K562 treated with DMSO at 1 percent for 24 hours (cell line): ENCODE data around the gene SLC25A44. TPM values are rescaled to one million over a fixed set of nuclear protein-coding genes. Genes with fewer than 3 reads are reported as not detected.

Source experiments
- total RNA-seq: library from RNA; unstranded; fragments of 300-600 nt; gene quantifications from 2 replicates; pipeline ENCODE4 v1.2.3, GENCODE V29; 2022; ENCODE audit warnings: low read depth; ENCODE audit not compliant: insufficient read depth

SLC25A44 gene
- 13.2 and 26.6 TPM in 2 replicates for total RNA-seq

GRCh38 chr1:156193488-156194299 is at the start of gene SLC25A44:
Gene SLC25A44 (plus strand): TSS chr1:156194104. CDS start chr1:156199848, 5,744 bp downstream.

GRCh38 chr1:156153362-156153761 is 40.5 kb upstream of the SLC25A44 start, which contains the start of gene SEMA4A:
Gene SEMA4A (plus strand): TSS chr1:156153585. CDS start chr1:156154579, 994 bp downstream.

GRCh38 chr1:156212833-156213643 is 19.1 kb downstream of the SLC25A44 start, which contains the start of gene PMF1:
Gene PMF1 (plus strand): TSS chr1:156213007. CDS start chr1:156213016, 9 bp downstream.

GRCh38 chr1:156241926-156242325 is 48.0 kb downstream of the SLC25A44 start, which contains the start of gene BGLAP:
Gene BGLAP (plus strand): TSS chr1:156242184. CDS start chr1:156242232, 48 bp downstream.

GRCh38 chr1:156247460-156248322 is 53.8 kb downstream of the SLC25A44 start, which contains the start of gene PAQR6:
Gene PAQR6 (minus strand): TSS chr1:156248056. CDS start chr1:156246731, 1,325 bp downstream.

Other genes starting within 250 kb of the SLC25A44 start
- gene ARHGEF2, start 215.6 kb upstream of the SLC25A44 start, total RNA-seq = 195 and 229 TPM in 2 replicates
- gene SSR2, start 173.2 kb upstream of the SLC25A44 start, total RNA-seq = 297 and 307 TPM in 2 replicates
- gene UBQLN4, start 140.3 kb upstream of the SLC25A44 start, total RNA-seq = 50.3 and 55.1 TPM in 2 replicates
- gene LAMTOR2, start 139.3 kb upstream of the SLC25A44 start, total RNA-seq = 99.4 and 118 TPM in 2 replicates
- gene RAB25, start 132.9 kb upstream of the SLC25A44 start, total RNA-seq = 1.3 TPM in 1 of 2 replicates, not detected in the other
- gene MEX3A, start 111.6 kb upstream of the SLC25A44 start, total RNA-seq = 2.8 and 5.1 TPM in 2 replicates
- gene LMNA, start 79.4 kb upstream of the SLC25A44 start, total RNA-seq = 358 and 396 TPM in 2 replicates
- gene SEMA4A, start 40.5 kb upstream of the SLC25A44 start, total RNA-seq = 0.74 and 0.78 TPM in 2 replicates
- 103 and 109 TPM in 2 replicates for gene PMF1, start 18.9 kb downstream of the SLC25A44 start, total RNA-seq
- 1.1 TPM in 1 of 2 replicates, not detected in the other for gene BGLAP, start 48.1 kb downstream of the SLC25A44 start, total RNA-seq
- gene PAQR6, start 54.0 kb downstream of the SLC25A44 start, total RNA-seq = 3.2 and 4.4 TPM in 2 replicates
- gene SMG5, start 88.7 kb downstream of the SLC25A44 start, total RNA-seq = 63.6 and 66.7 TPM in 2 replicates
- 6.7 and 8.4 TPM in 2 replicates for gene TMEM79, start 90.2 kb downstream of the SLC25A44 start, total RNA-seq
- gene GLMP, start 101.6 kb downstream of the SLC25A44 start, total RNA-seq = 33.6 and 40.0 TPM in 2 replicates
- gene VHLL, start 105.2 kb downstream of the SLC25A44 start, total RNA-seq = not detected in 2 replicates
- gene CCT3, start 144.2 kb downstream of the SLC25A44 start, total RNA-seq = 299 and 322 TPM in 2 replicates
- 2.1 TPM in 1 of 2 replicates, not detected in the other for gene TSACC, start 144.4 kb downstream of the SLC25A44 start, total RNA-seq
- not detected in 2 replicates for gene RHBG, start 175.1 kb downstream of the SLC25A44 start, total RNA-seq